Right lobe of liver (tissue), 6 donors: ENCODE data around the gene TSTD2. TPM values are rescaled to one million over a fixed set of nuclear protein-coding genes. Genes with fewer than 3 reads are reported as not detected.

Experiments
- ATAC-seq, 4 donors: fragments of 200-7000 bp; cut with Tn5 transposase; one replicate each; pipeline ENCODE4 v1.9.1; 2020; ENCODE audit warnings: mild to moderate bottlenecking in 4 of 4, moderate library complexity in 4 of 4
- DNase-seq, 3 donors: peaks; one replicate each; pipeline ENCODE4 v3.0.0-alpha.2; 2020
- H3K27ac ChIP-seq, 3 donors: fragments of 200-600 bp; one replicate each; pipeline ENCODE4 v1.8.0; 2022
- H3K27me3 ChIP-seq, 2 donors: fragments of 200-600 bp; one replicate each; pipeline ENCODE4 v1.8.0; 2022
- H3K36me3 ChIP-seq, 4 donors: fragments of 200-600 bp; sonication (generic) in 1 of 4; one replicate each; pipeline versions ENCODE4 v1.5.1 to v1.8.0; 2017 to 2022; ENCODE audit warnings: control low read depth in 1 of 4
- H3K4me1 ChIP-seq, 4 donors: fragments of 200-600 bp; sonication (generic) in 1 of 4; one replicate each; pipeline versions ENCODE4 v1.5.1 to v1.8.0; 2017 to 2022; ENCODE audit warnings: control low read depth in 1 of 4
- H3K4me3 ChIP-seq, 3 donors: fragments of 200-600 bp; one replicate each; pipeline ENCODE4 v1.8.0; 2022
- H3K9me3 ChIP-seq, 4 donors: fragments of 200-600 bp; sonication (generic) in 1 of 4; one replicate each; pipeline versions ENCODE4 v1.5.1 to v1.8.0; 2017 to 2022; ENCODE audit warnings: control low read depth in 1 of 4
- POLR2A ChIP-seq: fragments of 450-650 bp; IDR thresholded peaks from one replicate; pipeline ENCODE4 v1.6.1; 2017; ENCODE audit warnings: antibody characterized with exemption, mild to moderate bottlenecking
- WGBS: methylation state at CpG from one replicate; pipeline ENCODE4 v1.1.6; 2018; ENCODE audit warnings: low coverage, low lambda C conversion rate; ENCODE audit not compliant: insufficient coverage; ENCODE audit errors: missing lambda C conversion rate; 5-methylcytosine and 5-hydroxymethylcytosine counted together
- intact Hi-C, 2 donors: fragments of 100-400 bp; cut with DNase I; formaldehyde crosslinking; loops; one replicate each; pipeline versions ENCODE4 v1.11.2 to v1.14.1; 2022
- total RNA-seq, 6 experiments: library from RNA; depleted of rRNA in 2 of 6; stranded (reverse); fragments of >200 nt in 2 of 6; fragmentation: NEBNext Ultra II Directional in 3 of 6; extraction: Animal tissue kit (Norgen Biotek cat#: 25700) in 3 of 6; gene quantifications; one replicate each; pipeline versions ENCODE4 v1.1.0 to v1.2.4, GENCODE V29; 2016 to 2023
- TF ChIP-seq, protein P1 (sequence below), 4 donors: fragments of 200-600 bp in 3 of 4; fragments of 450-650 bp in 1 of 4; IDR thresholded peaks; one replicate each; pipeline versions ENCODE4 v1.5.1 to v1.8.0; 2016 to 2022; ENCODE audit warnings: antibody characterized with exemption in 4 of 4, mild to moderate bottlenecking in 2 of 4
- donor health status: DM: no; HTN: yes; CAD: no.
- donor health status: DM: no; HTN: no; CAD: no.
- donor health status: DM: no; HTN: no; CAD: no.
- donor health status: DM: no; HTN: yes; CAD: no.
- donor health status: DM: no; HTN: yes; CAD: no.

TSTD2 gene
- total RNA-seq, 6 experiments from 2014 or later, result 7.9 to 10.2 (median 9.0) TPM

DNA sequence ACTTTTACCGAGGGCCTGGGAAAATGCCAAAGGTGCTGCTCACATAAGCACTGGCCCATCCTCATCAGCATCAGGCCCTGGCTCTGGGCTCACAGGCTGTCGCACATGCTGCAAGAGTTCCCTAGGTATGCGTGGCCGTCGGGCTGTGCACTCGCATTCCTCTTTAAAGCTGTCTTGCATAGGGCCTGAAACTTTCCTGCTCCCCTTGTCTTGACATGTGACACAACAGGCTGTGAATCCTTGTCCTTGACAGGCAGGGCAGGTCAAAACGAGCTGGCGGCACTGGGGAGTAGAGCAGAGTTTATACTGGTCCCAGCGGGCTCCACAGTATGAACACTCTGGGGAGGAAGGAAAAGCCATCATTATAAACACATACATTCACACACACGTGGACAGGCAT, 30.7 kb downstream of the TSTD2 start:
- peaks cover 0 to 57% (median 21%) of the 10 kb centered on the region in 4 donors for H3K36me3 ChIP-seq
- H3K9me3 ChIP-seq, result no peaks in the 10 kb centered on the region
- H3K4me3 ChIP-seq, result no peak overlapping the region
- H3K4me1 ChIP-seq, result peaks cover 0 to 5% (median 0%) of the 10 kb centered on the region in 4 donors
- ATAC-seq (no peak), DNase-seq (no peak)
- TF ChIP-seq, protein P1, sequence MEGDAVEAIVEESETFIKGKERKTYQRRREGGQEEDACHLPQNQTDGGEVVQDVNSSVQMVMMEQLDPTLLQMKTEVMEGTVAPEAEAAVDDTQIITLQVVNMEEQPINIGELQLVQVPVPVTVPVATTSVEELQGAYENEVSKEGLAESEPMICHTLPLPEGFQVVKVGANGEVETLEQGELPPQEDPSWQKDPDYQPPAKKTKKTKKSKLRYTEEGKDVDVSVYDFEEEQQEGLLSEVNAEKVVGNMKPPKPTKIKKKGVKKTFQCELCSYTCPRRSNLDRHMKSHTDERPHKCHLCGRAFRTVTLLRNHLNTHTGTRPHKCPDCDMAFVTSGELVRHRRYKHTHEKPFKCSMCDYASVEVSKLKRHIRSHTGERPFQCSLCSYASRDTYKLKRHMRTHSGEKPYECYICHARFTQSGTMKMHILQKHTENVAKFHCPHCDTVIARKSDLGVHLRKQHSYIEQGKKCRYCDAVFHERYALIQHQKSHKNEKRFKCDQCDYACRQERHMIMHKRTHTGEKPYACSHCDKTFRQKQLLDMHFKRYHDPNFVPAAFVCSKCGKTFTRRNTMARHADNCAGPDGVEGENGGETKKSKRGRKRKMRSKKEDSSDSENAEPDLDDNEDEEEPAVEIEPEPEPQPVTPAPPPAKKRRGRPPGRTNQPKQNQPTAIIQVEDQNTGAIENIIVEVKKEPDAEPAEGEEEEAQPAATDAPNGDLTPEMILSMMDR (IDR thresholded peaks at IDR 0.05), result no peak
- no peak for TF ChIP-seq POLR2A
- H3K27me3 ChIP-seq, result no peaks in the 10 kb centered on the region
- 89% methylated on average over 8 of the region's 10 CpGs for WGBS
- no peak overlapping the region for H3K27ac ChIP-seq
- intact Hi-C loops, result loop anchor here (5.0 to 10.0 kb wide), 2 partner anchors 135 to 138 kb away; no protein-coding TSS in a partner anchor

DNA sequence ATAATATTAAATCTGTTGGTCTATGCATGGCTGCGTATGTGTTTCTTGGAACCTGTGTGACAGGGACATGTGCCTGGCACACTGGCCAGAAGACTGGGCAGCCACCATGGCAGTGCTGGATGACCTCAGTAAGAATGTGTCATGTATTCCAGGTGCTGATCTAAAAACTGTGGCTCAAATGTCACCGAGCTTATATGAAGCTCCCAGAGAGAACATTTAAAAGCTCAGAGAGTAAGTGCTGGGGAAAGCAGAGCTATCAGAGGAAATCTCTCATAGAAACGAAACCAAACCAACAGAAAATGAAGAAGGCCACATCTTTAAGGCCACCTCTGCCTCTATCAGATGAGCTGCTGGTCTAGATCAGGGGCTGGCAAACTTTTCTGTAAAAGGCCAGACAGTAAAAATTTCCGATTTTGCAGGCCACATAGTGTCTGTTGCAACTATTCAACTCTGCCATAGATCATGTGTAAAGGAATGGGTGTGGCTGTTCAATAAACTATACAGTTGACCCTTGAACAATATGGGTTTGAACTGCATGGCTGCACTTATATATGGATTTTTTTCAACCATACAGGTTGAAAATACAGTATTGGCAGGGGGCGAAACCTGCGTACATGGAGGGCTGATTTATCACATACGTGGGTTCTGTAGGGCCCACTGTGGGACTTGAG, 31.8 kb downstream of the TSTD2 start:
- Histone ChIP-seq H3K4me1 (peaks cover 0 to 5% (median 0%) of the 10 kb centered on the region in 4 donors), H3K36me3 (peaks cover 0 to 57% (median 21%) of the 10 kb centered on the region in 4 donors), H3K27ac (no peak overlapping the region), H3K9me3 (no peaks in the 10 kb centered on the region), H3K4me3 (no peak overlapping the region), H3K27me3 (no peaks in the 10 kb centered on the region)
- intact Hi-C loops, result loop anchor here (5.0 to 10.0 kb wide), 2 partner anchors 134 to 137 kb away; no protein-coding TSS in a partner anchor
- no peak for DNase-seq
- TF ChIP-seq POLR2A, result no peak
- TF ChIP-seq, protein P1 (IDR thresholded peaks at IDR 0.05), result no peak
- 85% methylated on average over 7 of the region's 7 CpGs for WGBS
- no peak for ATAC-seq

DNA sequence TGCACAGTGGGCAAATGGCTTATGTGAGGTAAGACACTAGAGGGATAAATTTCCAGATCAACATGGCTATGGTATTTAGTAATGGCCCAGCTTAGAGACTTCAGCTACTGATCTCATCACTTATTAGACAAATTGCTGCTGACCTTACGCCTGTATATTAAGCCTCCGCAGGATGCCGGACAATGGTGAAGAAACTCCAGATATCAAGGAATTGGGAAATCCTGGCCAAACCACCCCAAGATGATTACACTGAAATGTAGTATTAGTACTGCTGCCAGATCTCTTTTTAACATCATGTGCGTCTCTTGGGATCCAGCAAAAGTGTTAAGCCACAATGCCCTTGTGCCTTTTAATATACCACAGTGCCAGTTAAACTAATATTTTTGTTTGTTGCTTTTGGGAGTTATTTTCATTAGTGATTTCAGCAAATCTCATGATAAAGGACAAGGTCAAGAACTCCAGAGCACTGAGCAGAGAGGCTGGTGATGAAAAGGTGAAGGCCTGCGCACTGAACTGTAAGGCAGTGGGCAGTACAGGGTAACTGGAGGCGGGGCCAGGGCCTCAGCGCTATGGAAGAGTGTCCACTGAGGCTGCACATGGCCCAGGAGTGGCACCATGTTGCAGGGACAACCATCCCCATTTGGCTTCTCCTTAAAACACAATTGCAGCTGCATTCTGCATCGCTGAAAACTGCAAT, 32.5 kb downstream of the TSTD2 start:
- peaks cover 0 to 5% (median 0%) of the 10 kb centered on the region in 4 donors for H3K4me1 ChIP-seq
- intact Hi-C loops, result loop anchor here (5.0 to 10.0 kb wide), 2 partner anchors 133 to 136 kb away; no protein-coding TSS in a partner anchor
- WGBS, result 95% methylated on average over 7 of the region's 8 CpGs
- DNase-seq, result no peak
- no peak overlapping the region for H3K4me3 ChIP-seq
- H3K36me3 ChIP-seq, result peaks cover 0 to 52% (median 19%) of the 10 kb centered on the region in 4 donors
- H3K27me3 ChIP-seq, result no peaks in the 10 kb centered on the region
- H3K27ac ChIP-seq, result no peak overlapping the region
- no peak for ATAC-seq
- no peak for TF ChIP-seq POLR2A
- TF ChIP-seq, protein P1 (IDR thresholded peaks at IDR 0.05), result no peak
- no peaks in the 10 kb centered on the region for H3K9me3 ChIP-seq

DNA sequence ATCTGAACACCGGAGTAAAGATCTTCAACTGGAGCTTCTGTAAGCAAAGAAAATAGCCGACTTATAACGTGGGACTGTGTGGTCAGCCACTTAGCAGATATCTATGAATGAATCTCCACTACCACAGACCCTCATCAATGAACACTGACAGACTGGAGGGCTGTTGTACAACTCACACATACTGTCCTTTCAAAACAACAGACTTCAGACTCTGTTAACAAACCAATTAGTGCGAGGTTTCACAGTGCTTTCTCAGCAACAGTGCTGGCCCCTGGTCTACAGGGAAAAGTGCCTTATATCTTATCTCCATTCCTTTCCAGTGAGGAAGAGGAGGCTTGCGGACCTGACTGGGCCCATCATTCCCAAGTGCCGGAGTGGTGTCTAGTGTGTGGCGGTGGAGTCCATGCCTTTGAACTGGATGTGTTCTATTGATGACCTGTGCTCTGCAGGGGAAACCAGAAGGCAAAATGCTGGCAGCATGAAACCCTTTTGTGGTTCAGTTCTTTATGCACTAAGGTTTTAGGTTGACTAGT, 33.8 kb downstream of the TSTD2 start:
- intact Hi-C loops, result no loop called here
- H3K9me3 ChIP-seq, result no peaks in the 10 kb centered on the region
- 67% methylated on average over 7 of the region's 7 CpGs for whole genome bisulfite sequencing
- DNase-seq (no peak), ATAC-seq (no peak)
- H3K4me1 ChIP-seq, result peaks cover 0 to 5% (median 0%) of the 10 kb centered on the region in 4 donors
- no peak overlapping the region for H3K4me3 ChIP-seq
- peaks cover 0 to 41% (median 16%) of the 10 kb centered on the region in 4 donors for H3K36me3 ChIP-seq
- TF ChIP-seq, protein P1 (IDR thresholded peaks at IDR 0.05), result no peak
- TF ChIP-seq POLR2A, result no peak
- no peaks in the 10 kb centered on the region for H3K27me3 ChIP-seq
- H3K27ac ChIP-seq, result no peak overlapping the region
